H1 (cell line): ENCODE measurements around the gene TTLL5.

Experiments
- CHD2 ChIP-seq: IDR thresholded peaks from 2 replicates; pipeline ENCODE4 v1.6.1; 2012; ENCODE audit warnings: low read length, improper control_type of control experiment
- GABPA ChIP-seq: IDR thresholded peaks from 2 replicates; pipeline ENCODE4 v1.6.1; 2011; ENCODE audit warnings: mild to moderate bottlenecking, low read length, moderate library complexity, borderline replicate concordance; ENCODE audit not compliant: insufficient read depth
- POLR2AphosphoS5 ChIP-seq: IDR thresholded peaks from 2 replicates; pipeline ENCODE4 v1.6.1; 2011; ENCODE audit warnings: low read depth, low read length
- SIN3A ChIP-seq, 2 experiments: IDR thresholded peaks in 1 of 2; conservative IDR thresholded peaks in 1 of 2; 2 replicates each; pipeline ENCODE4 v1.6.1; 2011 to 2012; ENCODE audit warnings: low read length in 2 of 2, improper control_type of control experiment in 1 of 2, low read depth in 1 of 2, mild to moderate bottlenecking in 1 of 2
- TAF1 ChIP-seq: IDR thresholded peaks from 2 replicates; pipeline ENCODE4 v1.6.1; 2011; ENCODE audit warnings: mild to moderate bottlenecking, low read depth, low read length
- TF ChIP-seq, protein P1 (sequence below), 3 experiments: IDR thresholded peaks; 1 replicate in 2 of 3; 2 replicates in 1 of 3; pipeline versions ENCODE4 v1.5.1 to v1.6.1; 2011; ENCODE audit warnings: low read length in 3 of 3, mild to moderate bottlenecking in 3 of 3, inconsistent platforms in 2 of 3, low read depth in 1 of 3, moderate library complexity in 1 of 3; ENCODE audit not compliant: insufficient read depth in 1 of 3; ENCODE audit errors: control extremely low read depth in 1 of 3
- TF ChIP-seq, protein P2 (sequence below): IDR thresholded peaks from 2 replicates; pipeline ENCODE4 v1.6.1; 2011; ENCODE audit warnings: low read length, improper control_type of control experiment

DNA sequence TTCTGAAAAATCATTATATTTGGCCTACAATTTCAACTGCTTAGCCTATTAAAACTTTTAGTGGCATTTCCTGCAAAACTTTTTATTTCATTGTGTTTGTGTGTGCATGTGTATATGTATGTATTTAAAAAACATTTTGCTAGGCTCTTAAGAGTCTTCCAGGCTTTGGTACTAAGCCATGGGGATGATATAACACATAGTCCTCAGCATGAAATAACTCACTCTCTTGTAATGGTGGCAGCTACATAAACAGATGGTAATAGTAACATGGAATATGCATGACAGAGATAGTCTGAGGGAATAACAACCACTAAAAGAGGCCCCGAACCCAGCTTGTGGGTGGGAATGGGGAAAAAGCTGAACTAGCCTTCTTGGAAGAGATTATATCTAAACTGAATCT lies 141.4 kb downstream of the TTLL5 start:
- TF ChIP-seq, protein P1, sequence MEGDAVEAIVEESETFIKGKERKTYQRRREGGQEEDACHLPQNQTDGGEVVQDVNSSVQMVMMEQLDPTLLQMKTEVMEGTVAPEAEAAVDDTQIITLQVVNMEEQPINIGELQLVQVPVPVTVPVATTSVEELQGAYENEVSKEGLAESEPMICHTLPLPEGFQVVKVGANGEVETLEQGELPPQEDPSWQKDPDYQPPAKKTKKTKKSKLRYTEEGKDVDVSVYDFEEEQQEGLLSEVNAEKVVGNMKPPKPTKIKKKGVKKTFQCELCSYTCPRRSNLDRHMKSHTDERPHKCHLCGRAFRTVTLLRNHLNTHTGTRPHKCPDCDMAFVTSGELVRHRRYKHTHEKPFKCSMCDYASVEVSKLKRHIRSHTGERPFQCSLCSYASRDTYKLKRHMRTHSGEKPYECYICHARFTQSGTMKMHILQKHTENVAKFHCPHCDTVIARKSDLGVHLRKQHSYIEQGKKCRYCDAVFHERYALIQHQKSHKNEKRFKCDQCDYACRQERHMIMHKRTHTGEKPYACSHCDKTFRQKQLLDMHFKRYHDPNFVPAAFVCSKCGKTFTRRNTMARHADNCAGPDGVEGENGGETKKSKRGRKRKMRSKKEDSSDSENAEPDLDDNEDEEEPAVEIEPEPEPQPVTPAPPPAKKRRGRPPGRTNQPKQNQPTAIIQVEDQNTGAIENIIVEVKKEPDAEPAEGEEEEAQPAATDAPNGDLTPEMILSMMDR (IDR thresholded peaks at IDR 0.05; ENCODE audit: control extremely low read depth in 1 of 3, insufficient read depth in 1 of 3, low read depth in 1 of 3, low read length in 3 of 3) = no peak
- TF ChIP-seq SIN3A (conservative IDR thresholded peaks at IDR 0.05 in 1 of 2, IDR thresholded peaks at IDR 0.05 in 1 of 2; ENCODE audit: low read depth in 1 of 2, low read length in 2 of 2) = no peak
- no peak for TF ChIP-seq TAF1
- no peak for TF ChIP-seq POLR2AphosphoS5
- TF ChIP-seq CHD2 = no peak
- TF ChIP-seq, protein P2, sequence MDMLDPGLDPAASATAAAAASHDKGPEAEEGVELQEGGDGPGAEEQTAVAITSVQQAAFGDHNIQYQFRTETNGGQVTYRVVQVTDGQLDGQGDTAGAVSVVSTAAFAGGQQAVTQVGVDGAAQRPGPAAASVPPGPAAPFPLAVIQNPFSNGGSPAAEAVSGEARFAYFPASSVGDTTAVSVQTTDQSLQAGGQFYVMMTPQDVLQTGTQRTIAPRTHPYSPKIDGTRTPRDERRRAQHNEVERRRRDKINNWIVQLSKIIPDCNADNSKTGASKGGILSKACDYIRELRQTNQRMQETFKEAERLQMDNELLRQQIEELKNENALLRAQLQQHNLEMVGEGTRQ = no peak
- no peak for TF ChIP-seq GABPA
